Brain pericyte (primary cell): ENCODE results near the gene PROM2.

Experiments used
- DNase-seq: peaks from one replicate; pipeline ENCODE4 v3.0.0-alpha.2; 2012; ENCODE audit warnings: low read depth, low spot score

The PROM2 gene

DNA sequence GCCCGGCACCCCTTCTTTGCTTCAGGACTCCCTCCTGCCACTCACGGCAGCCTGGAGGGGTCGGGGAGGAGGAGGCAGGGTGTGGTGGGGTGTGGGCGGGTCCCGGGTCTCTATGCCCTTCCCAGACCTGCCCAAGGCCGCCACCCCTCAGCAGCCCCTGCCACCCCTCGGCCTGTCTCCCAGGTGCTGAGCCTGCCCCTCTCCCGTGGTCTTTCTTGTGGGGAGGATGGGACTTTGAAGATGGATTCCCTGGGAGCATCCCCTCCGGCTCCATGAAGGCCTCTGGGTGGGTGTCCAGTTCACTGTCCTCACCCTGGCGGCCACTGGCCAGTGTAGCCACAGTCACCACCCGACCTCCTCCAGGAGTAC is 46.1 kb downstream of the PROM2 start:
- no peak for DNase-seq

DNA sequence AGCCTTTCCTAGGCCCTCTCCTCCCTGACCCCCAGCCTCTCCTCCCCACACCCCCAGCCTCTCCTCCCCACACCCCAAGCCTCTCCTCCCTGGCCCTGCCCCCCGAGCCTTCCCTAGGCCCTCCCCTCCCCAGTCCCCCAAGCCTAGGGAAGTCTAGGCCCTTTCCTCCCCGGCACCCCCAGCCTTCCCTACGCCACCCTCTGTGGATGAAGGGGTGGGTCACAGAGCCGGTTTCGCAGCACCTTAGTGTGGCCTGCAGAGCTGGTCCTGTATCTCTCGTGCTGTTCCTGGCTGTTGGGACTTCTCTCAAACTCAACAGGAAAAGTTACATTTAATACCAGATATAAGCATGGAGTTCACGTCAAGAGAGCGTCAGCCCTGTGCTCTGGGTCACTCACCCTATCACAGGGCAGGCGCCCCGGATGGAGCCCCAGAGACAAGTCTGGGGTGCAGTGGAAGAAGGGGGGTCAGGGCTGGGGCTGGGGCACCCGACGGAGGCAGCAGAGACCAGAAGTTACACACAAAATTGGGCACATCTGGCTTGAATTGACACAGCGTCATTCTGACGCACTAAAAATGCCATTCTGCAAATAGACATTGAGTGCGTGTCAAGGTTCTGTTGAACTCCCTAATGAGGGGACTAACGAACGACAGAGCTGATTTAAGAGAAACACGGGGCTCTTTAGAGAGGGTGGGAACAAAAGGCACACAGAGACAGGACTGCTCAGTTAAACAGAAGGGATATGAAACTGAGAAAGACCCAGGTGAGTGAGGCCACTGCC is 46.9 kb downstream of the PROM2 start:
- DNase-seq: no peak

DNA sequence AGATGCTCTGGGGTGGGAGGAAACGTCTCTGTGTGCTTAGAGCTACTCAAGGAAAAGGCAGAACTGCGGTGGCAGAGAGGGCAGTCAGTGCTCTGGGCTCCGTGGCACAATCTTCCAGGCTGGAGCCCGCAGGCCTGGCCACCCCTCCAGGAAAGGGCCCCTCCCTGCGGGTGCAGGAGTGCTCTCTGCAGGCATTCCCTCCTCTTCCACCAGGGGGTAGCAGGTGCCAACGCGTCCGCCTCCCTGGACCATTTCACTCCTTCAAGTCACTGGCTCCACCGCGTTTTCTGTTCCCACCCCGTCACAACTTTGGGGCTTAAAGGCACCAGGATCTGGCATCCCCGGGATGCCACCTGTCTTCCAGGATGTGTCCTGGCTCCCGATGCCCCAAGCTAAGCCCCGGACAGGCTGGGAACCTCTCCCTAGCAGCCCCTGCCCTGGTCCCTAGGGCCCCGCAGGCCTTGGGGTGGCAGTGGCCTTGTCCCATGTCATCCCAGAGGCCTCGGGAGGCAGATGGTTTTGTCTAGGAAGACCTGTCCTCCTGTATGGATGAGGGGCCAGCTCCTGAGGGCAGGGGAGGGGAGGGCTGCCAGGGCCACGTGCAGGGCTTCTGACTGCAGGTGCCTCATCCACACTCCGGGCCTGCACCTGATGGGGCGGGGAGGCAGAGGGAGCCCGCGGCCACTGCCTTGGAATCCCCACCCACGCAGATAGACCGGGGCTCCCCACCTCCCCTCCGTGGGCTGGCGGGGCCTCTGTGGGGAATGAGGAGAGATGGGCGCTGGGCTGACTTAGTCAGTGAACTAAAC is 49.3 kb downstream of the PROM2 start:
- no peak for DNase-seq

DNA sequence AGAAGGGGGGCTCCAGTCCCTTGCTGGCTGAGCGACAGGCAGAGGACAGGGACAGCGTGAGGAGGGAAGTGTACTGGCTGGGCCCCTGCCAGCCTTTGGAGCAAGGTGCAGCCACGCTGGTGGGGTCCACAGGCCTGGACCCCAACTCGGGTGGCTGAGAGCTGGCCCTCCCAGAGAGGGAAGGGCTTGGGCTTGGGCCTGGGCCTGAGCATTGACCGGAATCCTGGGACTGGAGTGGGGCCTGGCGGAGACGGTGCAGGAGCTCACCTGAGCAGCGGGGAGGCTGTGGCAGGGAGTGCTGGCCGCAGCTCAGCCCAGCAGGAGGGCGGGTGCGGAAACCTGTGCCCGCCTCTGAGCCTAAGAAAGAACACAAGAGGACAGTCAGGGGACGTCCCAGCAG is 50.8 kb downstream of the PROM2 start:
- no peak for DNase-seq

DNA sequence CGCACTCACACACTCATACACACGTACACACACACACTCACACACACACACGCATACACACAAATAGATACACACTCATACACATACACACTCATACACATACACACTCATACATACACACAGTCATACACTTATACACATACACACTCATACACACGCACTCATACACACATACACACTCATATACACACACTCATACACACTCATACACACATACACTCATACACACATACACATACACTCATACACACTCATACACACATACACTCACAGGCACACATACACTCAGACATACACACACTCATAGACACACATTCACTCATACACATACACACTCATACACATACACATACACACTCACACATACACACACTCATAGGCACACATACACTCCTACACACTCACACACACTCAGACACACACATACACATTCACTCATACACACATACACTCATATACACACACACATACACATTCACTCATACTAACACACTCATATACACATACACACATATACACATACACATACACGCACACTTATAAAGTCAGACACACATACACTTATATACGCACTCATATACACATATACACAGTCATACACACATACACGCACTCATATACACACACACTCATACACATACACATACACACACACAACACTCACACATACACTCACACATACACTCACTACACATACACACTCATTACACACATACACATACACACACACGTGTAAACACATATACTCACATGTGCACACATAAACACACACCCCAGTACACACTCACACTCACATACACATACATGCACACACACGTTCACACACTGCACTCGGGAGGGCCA is 51.6 kb downstream of the PROM2 start:
- DNase-seq: no peak

DNA sequence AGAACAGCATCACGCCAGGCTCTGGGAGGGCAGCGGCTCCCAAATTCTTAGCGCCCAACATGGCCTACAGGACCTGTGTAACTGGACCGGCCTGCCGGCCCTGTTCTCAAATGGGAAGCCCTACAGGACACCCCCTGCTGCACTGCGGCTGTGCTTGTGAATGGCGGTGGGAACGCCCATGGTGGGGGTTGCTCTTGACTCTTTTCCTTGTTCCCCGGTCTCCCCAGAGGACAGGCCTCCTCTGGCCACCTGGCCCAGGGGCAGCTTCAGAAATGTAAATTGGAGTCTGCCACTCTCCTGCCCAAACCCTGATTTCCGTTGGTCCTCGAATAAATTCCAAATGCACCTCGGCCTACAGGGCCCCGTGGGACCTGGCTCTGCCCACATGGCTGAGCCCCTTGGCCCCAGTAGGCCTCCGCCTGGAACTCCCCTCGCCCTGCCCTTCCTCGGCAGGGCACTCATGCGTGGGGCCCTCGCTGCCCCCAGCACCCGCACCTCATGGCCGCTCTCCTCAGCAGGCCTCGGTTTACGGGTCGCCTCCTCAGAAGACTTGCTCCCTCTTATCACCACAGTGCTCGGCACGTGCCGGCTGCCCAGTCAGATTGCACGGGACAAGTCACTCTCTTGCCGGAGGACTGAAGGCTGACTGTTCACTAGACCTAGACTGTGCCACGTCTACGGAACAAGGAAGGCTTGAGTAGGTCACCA is 52.3 kb downstream of the PROM2 start:
- DNase-seq: no peak

DNA sequence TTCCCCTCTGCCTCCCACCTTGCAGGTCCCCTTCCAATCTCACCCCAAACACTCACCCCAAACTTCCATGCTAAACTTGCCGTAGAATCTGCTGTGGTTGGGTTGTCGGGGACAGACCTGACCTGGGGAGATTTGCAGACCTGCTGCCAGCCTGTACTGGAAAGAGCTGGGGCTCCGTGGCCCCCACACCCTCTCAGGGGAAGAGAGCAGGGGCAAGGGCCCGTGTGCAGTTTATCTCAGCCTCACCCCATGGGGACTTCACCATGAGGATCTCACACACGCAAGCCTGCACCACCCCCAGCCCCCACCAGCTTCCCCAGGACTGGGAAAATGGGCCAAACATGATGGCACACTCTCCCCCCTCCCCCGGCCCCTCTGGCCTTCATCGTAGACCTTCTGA is 53.6 kb downstream of the PROM2 start:
- no peak for DNase-seq

DNA sequence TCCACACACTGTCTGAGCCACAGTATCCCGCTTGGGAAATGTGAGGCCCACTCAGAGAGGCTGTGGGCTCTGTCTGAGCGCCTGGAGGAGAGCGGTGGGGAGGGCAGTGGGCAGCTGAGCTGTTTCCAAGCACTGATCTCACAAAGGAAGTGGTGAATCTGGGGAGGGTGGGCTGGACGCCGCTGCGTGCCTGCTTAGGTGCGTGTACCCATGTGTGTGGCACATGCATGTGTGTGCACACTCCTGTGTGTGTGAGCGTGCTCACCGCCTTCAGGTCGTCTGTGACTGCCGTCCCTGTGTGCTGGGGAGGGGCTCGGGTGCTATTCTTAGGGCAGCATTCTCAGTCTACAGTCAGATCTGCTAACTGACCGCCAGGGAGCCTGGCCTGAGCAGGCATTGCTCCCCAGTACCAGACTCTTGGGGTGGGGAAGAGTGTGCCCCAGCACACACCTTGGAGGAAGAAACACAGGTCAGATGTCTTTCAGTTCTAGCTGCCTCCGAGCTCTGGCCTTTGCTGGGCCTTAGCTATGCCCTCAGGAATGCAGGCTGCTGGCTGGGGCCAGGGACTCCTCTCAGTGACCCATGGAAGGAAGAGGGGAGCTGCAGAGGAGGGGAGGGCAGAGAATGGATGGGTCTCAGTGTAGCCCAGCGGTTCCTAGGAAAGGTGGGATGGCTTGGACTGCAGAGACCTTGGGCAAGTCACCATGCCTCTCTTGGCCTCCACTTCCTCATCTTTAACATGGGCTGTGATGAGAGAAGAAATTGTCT is 54.3 kb downstream of the PROM2 start:
- no peak for DNase-seq

DNA sequence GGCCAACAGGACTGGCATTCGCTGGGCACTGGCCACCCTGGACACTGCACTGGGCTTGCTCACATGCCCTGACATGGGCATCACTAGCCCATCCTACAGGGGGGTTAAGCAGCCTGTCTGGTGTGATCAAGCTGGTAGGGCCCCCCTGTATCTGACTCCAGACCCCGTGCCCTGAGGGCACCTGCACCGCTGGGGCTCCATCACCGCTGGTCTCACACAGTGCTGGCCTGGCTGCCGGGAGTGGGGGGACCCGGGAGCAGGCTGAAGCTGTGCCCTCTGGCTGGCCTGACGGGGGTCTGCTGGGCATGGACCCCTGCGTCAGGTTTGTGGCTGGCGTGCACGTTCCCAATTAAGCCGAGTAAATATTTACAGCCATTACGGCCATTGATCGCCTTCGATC is 55.2 kb downstream of the PROM2 start:
- DNase-seq: no peak

DNA sequence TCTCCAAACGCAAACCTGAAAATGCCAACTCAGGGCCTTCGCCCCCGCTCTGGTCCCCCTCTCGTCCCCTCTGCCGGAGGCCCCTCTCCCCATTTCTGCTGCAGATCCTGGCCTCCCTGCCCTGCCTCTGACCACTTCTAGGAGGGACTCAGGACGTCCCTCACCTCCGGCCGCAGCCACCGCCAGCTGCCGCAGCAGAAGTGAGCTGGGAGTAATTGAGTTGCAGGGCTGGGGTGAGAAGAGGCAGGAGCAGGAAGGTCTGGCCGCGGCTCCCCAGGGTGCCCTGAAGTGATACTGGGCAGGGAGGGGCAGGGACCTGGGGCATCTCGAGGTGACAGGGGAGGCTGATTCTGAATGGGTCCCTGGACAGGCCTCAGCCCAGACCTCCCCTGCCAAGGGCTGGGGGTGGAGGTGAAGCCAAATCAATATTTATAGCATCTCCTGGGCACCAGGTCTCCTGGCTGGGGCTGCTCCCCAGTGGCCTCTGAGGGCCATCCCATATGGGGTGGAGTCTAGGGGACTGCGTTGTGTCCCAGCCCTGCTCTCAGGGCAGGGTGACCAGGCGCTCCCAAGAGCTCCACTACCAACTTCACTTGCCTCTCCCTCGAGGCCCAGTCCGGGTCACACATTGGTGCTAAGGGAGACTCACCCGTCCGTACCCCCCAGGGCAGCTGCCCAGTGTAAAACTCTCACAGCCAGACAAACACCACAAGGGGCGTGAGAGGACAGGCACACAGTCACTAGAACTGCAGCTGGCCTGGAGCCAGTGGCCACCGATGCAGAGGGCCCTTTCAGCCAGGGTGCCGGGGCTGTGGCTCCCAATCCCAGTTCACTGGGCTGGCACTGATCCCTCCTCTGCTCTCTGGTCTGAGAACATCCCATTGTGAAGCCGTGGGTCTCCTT is 55.9 kb downstream of the PROM2 start:
- no peak for DNase-seq

DNA sequence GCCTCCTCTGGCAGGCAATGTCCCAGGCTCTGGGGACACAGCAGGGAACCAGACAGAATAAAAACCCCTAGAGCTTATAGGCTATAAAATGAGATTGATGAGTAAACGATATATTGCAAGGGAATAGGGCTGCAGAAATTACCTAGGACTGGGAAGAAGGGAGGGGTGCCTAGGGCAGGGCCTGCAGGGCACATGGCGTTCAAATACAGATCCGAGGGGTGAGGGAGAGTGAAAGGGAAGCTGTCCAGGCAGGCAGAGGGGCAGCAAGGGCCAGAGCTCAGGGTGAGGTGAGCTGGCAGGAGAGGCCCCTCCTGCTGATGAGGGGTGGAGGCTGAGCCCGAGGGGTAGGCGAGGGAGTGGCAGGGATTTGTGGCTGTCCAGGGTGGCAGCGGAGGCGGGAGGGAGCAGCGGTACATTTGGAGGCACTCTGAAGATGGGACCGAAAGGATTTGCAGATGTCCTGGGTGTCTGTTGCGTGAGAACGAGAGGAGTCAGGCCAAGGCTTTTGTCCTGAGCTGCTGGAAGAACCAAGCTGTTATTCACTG is 56.6 kb downstream of the PROM2 start:
- no peak for DNase-seq

DNA sequence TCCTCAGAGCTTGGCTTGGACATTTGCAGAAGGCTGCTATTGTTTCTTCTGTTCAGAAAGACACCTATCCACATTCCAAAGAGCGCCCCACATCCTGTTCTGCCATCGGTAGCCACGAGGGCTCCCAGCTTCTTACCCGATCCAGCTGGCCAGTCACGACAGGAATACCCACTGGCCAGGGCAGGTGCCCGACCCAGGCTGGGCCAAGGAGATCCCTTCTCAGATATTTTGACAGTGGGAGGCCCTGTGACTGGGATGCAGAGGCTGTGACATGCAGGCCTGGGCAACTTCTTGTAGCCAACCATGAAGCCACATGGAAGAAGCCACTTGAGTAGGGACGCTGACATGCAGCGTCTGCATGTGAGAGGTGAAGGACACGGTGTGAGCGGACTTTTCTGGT is 57.4 kb downstream of the PROM2 start:
- no peak for DNase-seq

DNA sequence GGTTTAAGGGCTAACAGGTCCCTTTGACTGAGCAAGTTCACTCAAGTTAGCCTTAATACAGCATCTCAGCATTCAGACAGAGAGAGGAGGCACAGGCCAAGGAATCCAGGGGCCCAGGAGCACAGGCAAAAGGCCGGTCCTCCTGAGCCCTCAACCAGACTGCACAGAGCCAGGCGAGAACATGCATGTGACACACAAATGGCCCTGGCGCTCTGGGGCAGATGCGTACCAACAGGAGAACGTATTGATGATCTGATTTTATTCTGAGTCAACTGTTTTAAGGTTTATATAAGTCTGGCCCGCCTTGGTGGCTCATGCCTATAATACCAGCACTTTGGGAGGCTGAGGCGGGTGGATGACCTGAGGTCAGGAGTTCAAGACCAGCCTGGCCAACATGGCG is 57.8 kb downstream of the PROM2 start:
- DNase-seq: no peak

DNA sequence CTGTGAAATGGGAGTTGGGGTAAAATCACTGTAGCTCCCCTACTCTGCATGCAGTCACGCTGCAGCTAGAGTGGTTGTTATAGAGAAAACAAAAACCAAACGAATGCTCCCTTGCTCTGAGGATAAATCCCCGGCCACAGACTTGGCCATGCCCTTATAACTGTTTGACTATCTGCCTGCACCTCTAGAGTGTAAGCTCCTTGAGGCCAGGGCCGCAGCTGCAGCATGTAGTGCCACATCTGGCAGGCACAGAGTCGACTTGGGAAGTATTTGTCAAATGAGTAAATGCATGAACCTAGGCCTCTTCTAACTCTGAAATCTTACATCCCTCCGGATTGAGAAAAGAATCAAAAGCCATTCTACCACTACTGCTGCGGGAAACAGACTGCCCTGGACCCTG is 58.8 kb downstream of the PROM2 start:
- DNase-seq: no peak

DNA sequence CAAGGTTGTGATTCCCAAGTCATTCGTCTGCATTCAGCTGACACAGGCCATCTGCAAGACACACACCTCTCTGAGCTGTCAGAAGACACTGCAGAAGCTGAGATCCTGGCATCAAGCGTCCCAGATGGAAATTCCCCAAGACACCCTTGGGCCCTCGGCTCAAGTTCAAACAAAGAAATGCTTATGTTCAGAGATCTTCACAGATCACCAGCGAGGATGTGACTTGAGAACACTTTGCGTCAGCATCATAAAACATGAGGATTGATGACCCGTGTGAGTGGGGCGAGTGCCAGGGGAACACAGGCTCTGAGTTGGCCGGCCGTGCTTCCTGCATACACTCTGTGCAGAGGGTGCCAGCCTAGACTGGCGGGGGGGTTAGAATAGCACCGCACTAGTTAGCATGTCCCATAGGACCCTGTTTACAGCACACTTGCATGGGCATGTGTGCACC is 59.7 kb downstream of the PROM2 start:
- DNase-seq: no peak

DNA sequence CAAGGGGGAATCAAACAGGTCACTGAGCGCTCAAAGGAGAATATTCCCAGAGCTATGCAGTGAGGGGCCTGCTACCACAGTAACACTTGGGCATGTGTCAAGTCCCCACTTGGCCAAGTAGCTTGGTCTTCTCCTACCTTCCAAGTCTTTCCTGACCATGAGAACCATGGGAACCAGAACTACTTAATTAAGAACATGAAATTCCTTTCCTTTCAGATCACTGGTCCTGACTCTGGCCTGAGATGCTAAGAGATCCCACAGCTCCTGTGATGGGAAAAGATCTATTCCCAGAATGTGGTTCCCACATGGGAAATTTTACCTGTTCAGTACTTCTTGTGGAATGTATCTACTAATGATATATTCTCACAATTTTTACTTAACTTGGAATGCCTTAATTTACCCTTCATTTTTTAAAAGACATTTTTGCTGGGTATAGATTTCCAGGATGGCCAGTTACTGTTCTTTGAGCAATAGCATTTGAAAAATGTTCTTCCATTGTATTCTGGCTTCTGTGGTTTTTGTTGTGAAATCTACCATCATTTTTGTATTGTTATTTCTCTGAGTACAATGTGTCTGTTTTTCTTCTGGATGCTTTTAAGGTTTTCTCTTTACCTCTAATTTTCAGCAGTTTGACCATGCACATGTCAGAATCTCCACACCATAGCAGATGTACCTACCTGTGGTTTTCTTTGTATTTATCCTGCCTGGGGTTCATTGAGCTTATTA is 60.8 kb downstream of the PROM2 start:
- DNase-seq: no peak

DNA sequence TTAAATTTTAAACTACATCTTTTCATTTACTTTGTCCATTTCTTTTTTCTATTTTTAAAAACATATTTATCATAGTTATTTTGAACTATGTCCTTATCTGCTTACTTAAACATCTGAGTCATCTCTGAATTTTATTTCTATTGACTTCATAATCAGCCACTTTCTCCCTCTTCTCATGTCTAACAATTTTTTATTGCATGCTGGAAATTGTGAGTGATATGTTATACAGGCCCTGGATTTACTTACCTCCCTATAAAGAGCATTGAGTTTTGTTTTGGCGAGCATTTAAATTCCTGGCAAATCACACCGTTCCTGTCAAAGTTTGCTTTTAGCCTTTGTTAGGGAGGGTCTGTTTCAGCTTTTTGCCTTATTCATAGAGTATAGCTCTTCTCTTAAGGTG is 62.2 kb downstream of the PROM2 start:
- no peak for DNase-seq

DNA sequence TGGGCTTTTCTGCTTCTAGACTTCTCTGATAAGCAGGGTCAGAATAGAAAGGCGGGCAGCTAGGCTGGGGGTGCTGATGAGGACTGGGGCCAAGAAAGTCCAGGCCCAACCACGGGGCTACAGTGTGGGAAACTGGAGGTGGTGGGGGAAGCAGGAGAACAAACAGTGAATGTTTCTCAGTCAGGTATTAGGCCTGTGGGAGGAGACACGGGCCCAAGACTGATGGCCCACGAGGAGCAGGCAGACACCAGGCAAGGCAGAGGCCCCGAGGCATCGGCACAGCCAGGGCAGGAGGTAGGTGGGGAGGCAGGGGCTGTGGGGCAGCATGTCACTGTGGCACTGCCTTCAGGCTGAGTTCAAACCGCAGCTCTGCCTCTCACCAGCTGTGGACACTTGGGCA is 63.6 kb downstream of the PROM2 start:
- DNase-seq: no peak
